ENCODE measurements around the gene SCAI.
"Not testable (repeated sequence)": the region's sequence is repeated elsewhere in the genome, so short reads cannot be mapped to it uniquely, and the experiment has no call there.

The SCAI gene

GRCh38 chr9:125008599-125008998 lies 134.7 kb downstream of the SCAI start:
- no peak for DNase-seq

GRCh38 chr9:125003332-125003731 lies 140.0 kb downstream of the SCAI start:
- DNase-seq: no peak

GRCh38 chr9:124983698-124984097 lies 159.6 kb downstream of the SCAI start:
- no peak for DNase-seq

GRCh38 chr9:124980431-124980830 lies 162.9 kb downstream of the SCAI start:
- no peak for DNase-seq

- DNase-seq: no peak
These were observed 168.2 kb downstream of the SCAI start for GRCh38 chr9:124975131-124975530.

- no peak for DNase-seq
These were observed 169.5 kb downstream of the SCAI start for GRCh38 chr9:124973807-124974206.

GRCh38 chr9:124972241-124972770 lies 171.0 kb downstream of the SCAI start:
- DNase-seq: no peak

- no peak for DNase-seq
These were observed 173.9 kb downstream of the SCAI start for GRCh38 chr9:124969401-124969800.

- DNase-seq: no peak
These were observed 175.1 kb downstream of the SCAI start for GRCh38 chr9:124968238-124968637.

- not testable (repeated sequence) for DNase-seq
These were observed 177.4 kb downstream of the SCAI start for GRCh38 chr9:124965775-124966568.

- DNase-seq: no peak
These were observed 178.7 kb downstream of the SCAI start for GRCh38 chr9:124964604-124965003.

- DNase-seq: no peak
These were observed 179.3 kb downstream of the SCAI start for GRCh38 chr9:124964056-124964455.

GRCh38 chr9:124960409-124960752 lies 182.9 kb downstream of the SCAI start:
- DNase-seq: no peak

- DNase-seq: not testable (repeated sequence)
These were observed 183.5 kb downstream of the SCAI start for GRCh38 chr9:124959671-124960408.

GRCh38 chr9:124954255-124954654 lies 189.1 kb downstream of the SCAI start:
- DNase-seq: no peak

- no peak for DNase-seq
These were observed 193.1 kb downstream of the SCAI start for GRCh38 chr9:124950050-124950718.

- DNase-seq: no peak
These were observed 193.9 kb downstream of the SCAI start for GRCh38 chr9:124949387-124949786.

GRCh38 chr9:124947727-124948391 lies 195.5 kb downstream of the SCAI start:
- no peak for DNase-seq

GRCh38 chr9:124946167-124946566 lies 197.2 kb downstream of the SCAI start:
- no peak for DNase-seq

- peak; percentile 74 for DNase-seq
These were observed 201.4 kb downstream of the SCAI start for GRCh38 chr9:124941679-124942561.

GRCh38 chr9:124940894-124941678 lies 202.2 kb downstream of the SCAI start, which contains the start of gene GOLGA1:
GOLGA1 (minus strand) TSS chr9:124941083; CDS start chr9:124938711, 2,372 bp downstream.
- peak; percentile 98 for DNase-seq

All from islet precursor cell (in vitro differentiated cells).